Endodermal cell (in vitro differentiated cells): Measurements from ENCODE around the gene PFKL. TPM values are rescaled to one million over a fixed set of nuclear protein-coding genes. Genes with fewer than 3 reads are reported as not detected.
"Not testable (repeated sequence)": the region's sequence is repeated elsewhere in the genome, so short reads cannot be mapped to it uniquely, and the experiment has no call there.

ENCODE experiments used
- DNase-seq: peaks from one replicate; pipeline ENCODE4 v3.0.0-alpha.2; 2017
- H3K27ac ChIP-seq: 2 replicates; pipeline ENCODE4 v1.5.1; 2013; ENCODE audit warnings: mild to moderate bottlenecking, low read depth, low read length, moderate library complexity
- H3K27me3 ChIP-seq: 2 replicates; pipeline ENCODE4 v1.6.1; 2013; ENCODE audit warnings: mild to moderate bottlenecking, low read length, moderate library complexity; ENCODE audit not compliant: insufficient read depth, control insufficient read depth, poor library complexity, severe bottlenecking
- H3K36me3 ChIP-seq: 2 replicates; pipeline ENCODE4 v1.7.0; 2013; ENCODE audit warnings: mild to moderate bottlenecking, low read length, moderate library complexity; ENCODE audit not compliant: control insufficient read depth, insufficient read depth
- H3K4me1 ChIP-seq: one replicate; pipeline ENCODE4 v1.7.0; 2013; ENCODE audit warnings: low read length; ENCODE audit not compliant: control insufficient read depth, insufficient read depth
- H3K4me3 ChIP-seq: 2 replicates; pipeline ENCODE4 v1.5.1; 2013; ENCODE audit warnings: mild to moderate bottlenecking, low read length, moderate library complexity
- H3K9ac ChIP-seq: 2 replicates; pipeline ENCODE4 v1.6.1; 2013; ENCODE audit warnings: mild to moderate bottlenecking, low read length, moderate library complexity; ENCODE audit not compliant: poor library complexity, severe bottlenecking; ENCODE audit errors: extremely low read depth
- H3K9me3 ChIP-seq: 2 replicates; pipeline ENCODE4 v1.6.1; 2013; ENCODE audit warnings: mild to moderate bottlenecking, low read length, moderate library complexity; ENCODE audit not compliant: control insufficient read depth
- H3K27ac Mint-ChIP-seq: 2 replicates; pipeline ENCODE4 v1.8.0; 2020; ENCODE audit warnings: mixed read lengths
- H3K27me3 Mint-ChIP-seq: 2 replicates; pipeline ENCODE4 v1.8.0; 2021; ENCODE audit warnings: mild to moderate bottlenecking, mixed read lengths; ENCODE audit not compliant: insufficient read depth
- H3K36me3 Mint-ChIP-seq: 2 replicates; pipeline ENCODE4 v1.8.0; 2020; ENCODE audit warnings: low read depth, mixed read lengths
- H3K4me1 Mint-ChIP-seq: 2 replicates; pipeline ENCODE4 v1.8.0; 2020; ENCODE audit warnings: mixed read lengths
- H3K4me3 Mint-ChIP-seq: 2 replicates; pipeline ENCODE4 v1.8.0; 2020; ENCODE audit warnings: mild to moderate bottlenecking, moderate library complexity, mixed read lengths
- H3K9me3 Mint-ChIP-seq: 2 replicates; pipeline ENCODE4 v1.8.0; 2020; ENCODE audit warnings: mild to moderate bottlenecking, mixed read lengths
- CTCF ChIP-seq: fragments of 200-600 bp; sonication (generic); conservative IDR thresholded peaks from 2 replicates; pipeline ENCODE4 v1.5.0; 2021; ENCODE audit warnings: antibody characterized with exemption, mild to moderate bottlenecking
- WGBS, 2 experiments: methylation state at CpG; one replicate each; pipeline versions ENCODE4 v1.1.5 to v1.1.7; 2013; ENCODE audit warnings: missing lambda C conversion rate in 2 of 2, mixed read lengths in 1 of 2; ENCODE audit not compliant: insufficient coverage in 1 of 2, insufficient read length in 1 of 2; 5-methylcytosine and 5-hydroxymethylcytosine counted together
- total RNA-seq, 2 donors: library from RNA; stranded (reverse); fragmentation: NEBNext Ultra II Directional in 1 of 2; extraction: Animal tissue kit (Norgen Biotek cat#: 25700) in 1 of 2; gene quantifications; 2 replicates in 1 of 2; 3 replicates in 1 of 2; pipeline ENCODE4 v1.2.1, GENCODE V29; 2021

Gene PFKL
- total RNA-seq, 2 donors from 2014 or later, result 195 to 198 TPM

- Histone ChIP-seq H3K9me3 (peaks cover 11% of the 10 kb centered on the region), H3K9ac (no peak overlapping the region), H3K27me3 (no peaks in the 10 kb centered on the region), H3K4me3 (no peak overlapping the region), H3K27ac (no peak overlapping the region), H3K36me3 (no peaks in the 10 kb centered on the region), H3K4me1 (no peaks in the 10 kb centered on the region)
- TF ChIP-seq CTCF, result no peak
- H3K36me3 Mint-ChIP-seq, result no peaks in the 10 kb centered on the region
- H3K4me3 Mint-ChIP-seq, result no peak overlapping the region
- H3K27me3 Mint-ChIP-seq, result peaks cover 8% of the 10 kb centered on the region
- DNase-seq, result no peak
- H3K9me3 Mint-ChIP-seq, result peaks cover 9% of the 10 kb centered on the region
- peaks cover 7% of the 10 kb centered on the region for H3K4me1 Mint-ChIP-seq
- WGBS, 2 experiments, result 87 to 91% methylated on average over 18 to 21 of the region's 21 CpGs
- H3K27ac Mint-ChIP-seq, result no peak overlapping the region
These were observed 57.4 kb downstream of the PFKL start for GRCh38 chr21:44357064-44357837.

DNA sequence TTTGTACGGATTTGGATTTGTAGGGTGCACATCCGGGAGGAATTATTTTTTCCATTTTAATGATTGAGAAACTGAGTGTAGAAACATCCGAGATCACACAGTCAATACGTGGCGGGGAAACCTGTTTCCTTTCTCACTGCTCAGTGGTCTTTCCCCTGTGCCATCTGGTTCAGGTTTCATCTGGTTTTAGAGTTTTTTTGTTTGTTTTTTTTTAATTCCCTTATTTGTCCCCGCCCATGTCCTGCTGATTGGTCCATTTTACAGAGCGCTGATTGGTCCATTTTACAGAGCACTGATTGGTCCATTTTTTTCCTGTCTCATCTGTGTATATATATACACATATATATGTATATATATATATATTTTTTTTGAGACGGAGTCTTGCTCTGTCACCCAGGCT lies 59.5 kb downstream of the PFKL start:
- Mint-ChIP-seq H3K9me3 (peaks cover 14% of the 10 kb centered on the region), H3K36me3 (no peaks in the 10 kb centered on the region), H3K4me3 (no peak overlapping the region), H3K27me3 (peaks cover 5% of the 10 kb centered on the region), H3K4me1 (peaks cover 3% of the 10 kb centered on the region), H3K27ac (no peak overlapping the region)
- Histone ChIP-seq H3K27ac (no peak overlapping the region), H3K27me3 (no peaks in the 10 kb centered on the region), H3K4me3 (no peak overlapping the region), H3K4me1 (no peaks in the 10 kb centered on the region), H3K36me3 (no peaks in the 10 kb centered on the region), H3K9ac (no peak overlapping the region), H3K9me3 (peaks cover 26% of the 10 kb centered on the region)
- WGBS, 2 experiments, result 92 to 97% methylated on average over 5 to 8 of the region's 8 CpGs
- no peak for DNase-seq
- TF ChIP-seq CTCF, result no peak

DNA sequence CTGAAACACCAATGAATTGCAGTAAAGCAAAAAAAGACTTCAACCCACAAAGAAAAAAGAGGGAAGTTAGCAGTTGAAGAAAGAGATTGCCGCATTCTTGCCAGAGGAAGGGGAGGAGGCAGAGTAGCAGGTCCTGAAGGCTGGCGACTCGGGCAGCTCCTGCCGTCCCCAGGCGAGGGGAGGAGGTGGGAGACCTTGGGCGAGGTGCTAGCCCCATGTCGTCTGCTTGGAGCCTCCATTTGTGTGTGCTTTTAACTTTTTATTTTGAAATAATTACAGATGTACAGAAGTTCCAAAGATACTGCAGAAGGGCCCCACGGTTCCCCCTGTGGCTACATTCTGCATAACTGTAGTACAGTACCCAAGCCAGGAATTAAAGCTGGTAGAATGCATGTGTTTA lies 60.3 kb downstream of the PFKL start:
- no peak overlapping the region for H3K27ac Mint-ChIP-seq

DNA sequence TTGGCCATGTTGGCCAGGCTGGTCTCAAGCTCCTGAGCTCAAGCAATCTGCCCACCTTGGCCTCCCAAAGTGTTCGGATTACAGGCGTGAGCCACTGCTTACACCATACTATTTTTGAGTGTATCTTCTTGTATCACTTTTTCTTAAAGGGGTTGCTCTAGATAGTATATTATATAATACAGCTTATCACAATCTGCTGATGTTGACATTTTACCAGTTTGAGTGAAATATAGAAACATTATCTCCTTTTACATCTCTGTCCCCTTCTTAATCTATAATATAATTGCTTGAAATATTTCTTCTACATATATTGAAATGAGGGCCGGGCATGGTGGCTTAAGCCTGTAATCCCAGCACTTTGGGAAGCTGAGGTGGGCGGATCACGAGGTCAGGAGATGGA lies 62.0 kb downstream of the PFKL start:
- not testable (repeated sequence) for H3K27ac Mint-ChIP-seq, H3K36me3 Mint-ChIP-seq, H3K4me3 Mint-ChIP-seq, DNase-seq, H3K27me3 ChIP-seq, H3K4me3 ChIP-seq, H3K27ac ChIP-seq, H3K4me1 Mint-ChIP-seq, H3K4me1 ChIP-seq, H3K27me3 Mint-ChIP-seq, H3K9ac ChIP-seq, H3K36me3 ChIP-seq
- H3K9me3 ChIP-seq, result peaks cover 26% of the 10 kb centered on the region
- peaks cover 14% of the 10 kb centered on the region for H3K9me3 Mint-ChIP-seq
- WGBS, 2 experiments, result 90 to 100% methylated on average over 1 to 4 of the region's 5 CpGs

More for the DNA sequence above, 60.3 kb downstream of the PFKL start:
- Histone ChIP-seq H3K4me1 (no peaks in the 10 kb centered on the region), H3K9ac (no peak overlapping the region), H3K9me3 (peaks cover 26% of the 10 kb centered on the region), H3K36me3 (no peaks in the 10 kb centered on the region), H3K27me3 (no peaks in the 10 kb centered on the region), H3K27ac (no peak overlapping the region), H3K4me3 (no peak overlapping the region)
- peaks cover 5% of the 10 kb centered on the region for H3K27me3 Mint-ChIP-seq
- 81 to 100% methylated on average over 1 to 8 of the region's 8 CpGs for WGBS, 2 experiments
- H3K4me3 Mint-ChIP-seq, result no peak overlapping the region
- TF ChIP-seq CTCF, result peak; percentile 61
- H3K9me3 Mint-ChIP-seq, result peaks cover 14% of the 10 kb centered on the region
- no peak for DNase-seq
- no peaks in the 10 kb centered on the region for H3K36me3 Mint-ChIP-seq
- no peaks in the 10 kb centered on the region for H3K4me1 Mint-ChIP-seq
